Calu3 (cell line): ENCODE data around the gene ILRUN. TPM values are rescaled to one million over a fixed set of nuclear protein-coding genes. Genes with fewer than 3 reads are reported as not detected.
"Not testable (repeated sequence)": the region's sequence is repeated elsewhere in the genome, so short reads cannot be mapped to it uniquely, and the experiment has no call there.

Experiments
- BruUV-seq: library from RNA; stranded (reverse); fragments of 400-500 nt; replicated peaks from 2 replicates; lab custom pipeline; 2021; lab: Mats Ljungman, UMichigan
- CTCF ChIA-PET: fragments of 300-600 bp; sonication (Branson Sonifier 250); formaldehyde crosslinking; loops from one replicate; lab custom pipeline; 2022; ENCODE audit warnings: antibody characterized with exemption; lab: Charles Lee
- DNase-seq: peaks from one replicate; pipeline ENCODE4 v3.0.0; 2022
- H3K27ac Mint-ChIP-seq: one replicate; pipeline ENCODE4 v1.8.0; 2022; ENCODE audit warnings: mixed read lengths; ENCODE audit not compliant: unreplicated experiment
- H3K27me3 Mint-ChIP-seq: one replicate; pipeline ENCODE4 v1.8.0; 2022; ENCODE audit warnings: mixed read lengths; ENCODE audit not compliant: unreplicated experiment
- H3K36me3 Mint-ChIP-seq: one replicate; pipeline ENCODE4 v1.8.0; 2022; ENCODE audit warnings: mild to moderate bottlenecking, moderate library complexity, mixed read lengths; ENCODE audit not compliant: insufficient read depth, unreplicated experiment
- H3K4me1 Mint-ChIP-seq: one replicate; pipeline ENCODE4 v1.8.0; 2022; ENCODE audit warnings: mild to moderate bottlenecking, low read depth, mixed read lengths; ENCODE audit not compliant: unreplicated experiment
- H3K4me3 Mint-ChIP-seq: one replicate; pipeline ENCODE4 v1.8.0; 2022; ENCODE audit warnings: mild to moderate bottlenecking, low read depth, moderate library complexity, mixed read lengths; ENCODE audit not compliant: unreplicated experiment
- H3K9me3 Mint-ChIP-seq: one replicate; pipeline ENCODE4 v1.8.0; 2022; ENCODE audit warnings: low read depth, mixed read lengths; ENCODE audit not compliant: unreplicated experiment
- CTCF ChIP-seq: fragments of 200-600 bp; IDR thresholded peaks from one replicate; pipeline ENCODE4 v1.8.0; 2022; ENCODE audit warnings: antibody characterized with exemption; ENCODE audit not compliant: unreplicated experiment
- intact Hi-C: fragments of 100-400 bp; cut with micrococcal nuclease; formaldehyde crosslinking; loops from one replicate; pipeline ENCODE4 v1.10.0; 2022; ENCODE audit not compliant: unreplicated experiment
- total RNA-seq: library from RNA; stranded (reverse); gene quantifications from 2 replicates; pipeline ENCODE4 v1.2.3, GENCODE V29; 2022

ILRUN gene
- total RNA-seq, 1 experiment from 2014 or later: 137 TPM

- BruUV-seq: no TSS peak
- no peak overlapping the region for H3K4me3 Mint-ChIP-seq
- H3K27me3 Mint-ChIP-seq: no peaks in the 10 kb centered on the region
- peaks cover 40% of the 10 kb centered on the region for H3K36me3 Mint-ChIP-seq
- no peak for TF ChIP-seq CTCF
- intact Hi-C loops: no loop called here
- H3K27ac Mint-ChIP-seq: no peak overlapping the region
- no peaks in the 10 kb centered on the region for H3K9me3 Mint-ChIP-seq
- peaks cover 42% of the 10 kb centered on the region for H3K4me1 Mint-ChIP-seq
- no peak for DNase-seq
- CTCF ChIA-PET: interaction anchor here (0.6 to 0.7 kb wide), 3 partner anchors 15 to 231 kb away, joined by 3 read pairs; no protein-coding TSS in a partner anchor
Observed at GRCh38 chr6:34654061-34654710, 42.4 kb downstream of the ILRUN start.

- Mint-ChIP-seq H3K27ac (no peak overlapping the region), H3K4me3 (no peak overlapping the region), H3K27me3 (no peaks in the 10 kb centered on the region), H3K9me3 (no peaks in the 10 kb centered on the region), H3K36me3 (peaks cover 31% of the 10 kb centered on the region), H3K4me1 (peaks cover 23% of the 10 kb centered on the region)
- intact Hi-C loops: no loop called here
- TF ChIP-seq CTCF: no peak
- CTCF ChIA-PET: interaction anchor here (0.7 kb wide), 2 partner anchors 215 to 463 kb away, joined by 4 to 6 read pairs; no protein-coding TSS in a partner anchor
- DNase-seq: no peak
- BruUV-seq: no TSS peak
Observed at GRCh38 chr6:34652263-34652662, 44.3 kb downstream of the ILRUN start.

- no peak for TF ChIP-seq CTCF
- Mint-ChIP-seq H3K4me1 (peaks cover 21% of the 10 kb centered on the region), H3K36me3 (peaks cover 18% of the 10 kb centered on the region), H3K27ac (no peak overlapping the region), H3K27me3 (no peaks in the 10 kb centered on the region), H3K9me3 (no peaks in the 10 kb centered on the region), H3K4me3 (no peak overlapping the region)
- intact Hi-C loops: no loop called here
- CTCF ChIA-PET: interaction anchor here (0.6 to 3.4 kb wide), 2 partner anchors 12 to 223 kb away, joined by 3 to 9 read pairs; no protein-coding TSS in a partner anchor
- no TSS peak for BruUV-seq
- no peak for DNase-seq
Observed at GRCh38 chr6:34650823-34651222, 45.7 kb downstream of the ILRUN start.

GRCh38 chr6:34650232-34650631 lies 46.3 kb downstream of the ILRUN start:
- Mint-ChIP-seq H3K36me3 (peaks cover 18% of the 10 kb centered on the region), H3K4me1 (peaks cover 18% of the 10 kb centered on the region)
- intact Hi-C loops, H3K4me3 Mint-ChIP-seq, H3K27me3 Mint-ChIP-seq, H3K27ac Mint-ChIP-seq, DNase-seq, BruUV-seq, H3K9me3 Mint-ChIP-seq: not testable (repeated sequence)
- CTCF ChIA-PET: interaction anchor here (0.7 to 3.4 kb wide), 2 partner anchors 11 to 104 kb away, joined by 8 to 9 read pairs; no protein-coding TSS in a partner anchor

GRCh38 chr6:34648806-34649205 lies 47.8 kb downstream of the ILRUN start:
- Mint-ChIP-seq H3K27me3 (no peaks in the 10 kb centered on the region), H3K9me3 (no peaks in the 10 kb centered on the region), H3K4me3 (no peak overlapping the region), H3K4me1 (peaks cover 16% of the 10 kb centered on the region), H3K27ac (no peak overlapping the region), H3K36me3 (peaks cover 14% of the 10 kb centered on the region)
- intact Hi-C loops: no loop called here
- BruUV-seq: no TSS peak
- TF ChIP-seq CTCF: no peak
- no peak for DNase-seq
- CTCF ChIA-PET: interaction anchor here (3.4 kb wide), 1 partner anchor 10 kb away, joined by 9 read pairs; no protein-coding TSS in a partner anchor
